ENCODE measurements around the gene CGB8.
"Not testable (repeated sequence)": the region's sequence is repeated elsewhere in the genome, so short reads cannot be mapped to it uniquely, and the experiment has no call there.

Gene CGB8

GRCh38 chr19:49029749-49030148, 19.2 kb downstream of the CGB8 start:
- DNase-seq = peak; percentile 71

DNA sequence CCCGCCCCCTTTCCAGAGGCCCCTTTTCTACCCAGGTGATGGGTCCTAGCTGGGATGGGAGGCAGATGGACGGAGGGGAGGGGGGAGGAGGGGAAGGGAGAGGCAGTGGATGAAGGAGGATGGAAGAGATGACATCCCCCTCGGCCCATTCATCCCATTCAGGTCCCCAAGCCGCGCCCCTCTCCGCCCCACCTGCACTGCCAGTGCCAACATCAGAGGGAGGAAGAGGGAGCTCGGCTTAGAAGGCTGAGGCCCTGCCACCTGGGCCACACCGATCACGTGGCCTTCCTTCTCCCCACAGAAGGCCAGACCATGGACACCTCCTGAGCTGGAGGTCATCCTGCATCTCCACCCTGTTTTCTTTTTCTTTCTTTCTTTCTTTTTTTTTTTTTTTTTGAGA, 20.2 kb downstream of the CGB8 start:
- not testable (repeated sequence) for DNase-seq

- peak; percentile 52 for DNase-seq
Observed at GRCh38 chr19:49025599-49025998, 23.3 kb downstream of the CGB8 start.

- not testable (repeated sequence) for DNase-seq
Observed at GRCh38 chr19:49025088-49025487, 23.8 kb downstream of the CGB8 start.

DNA sequence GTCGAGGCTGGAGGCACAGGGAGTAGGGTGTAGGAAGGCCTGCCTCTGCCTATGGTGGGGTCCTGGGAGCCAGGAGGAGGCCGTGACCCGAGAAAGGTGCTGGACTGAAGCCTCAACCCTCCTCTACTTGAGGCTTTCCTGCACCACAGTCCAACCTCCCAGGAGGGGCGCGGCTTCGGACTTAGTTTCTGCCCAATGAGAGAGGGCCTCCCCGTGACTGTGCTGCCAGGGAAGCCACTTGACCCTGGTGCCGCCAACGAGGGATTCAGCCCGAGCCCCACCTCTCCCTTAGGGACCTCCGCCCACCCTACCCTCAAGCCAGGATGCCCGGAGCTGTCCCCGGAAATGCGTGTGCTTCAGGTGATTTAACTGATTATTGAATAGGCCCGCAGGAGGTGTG, 24.7 kb downstream of the CGB8 start, which contains the start of gene CGB3:
TSS of gene CGB3 (minus strand) at position 101 of the 400 bp plus-strand sequence. CDS start 362 bp downstream, outside the sequence.
- DNase-seq = not testable (repeated sequence)

- DNase-seq = no peak
Observed at GRCh38 chr19:49022116-49022515, 26.8 kb downstream of the CGB8 start.

- peak; percentile 42 for DNase-seq
Observed at GRCh38 chr19:49020931-49021895, 27.7 kb downstream of the CGB8 start.

DNA sequence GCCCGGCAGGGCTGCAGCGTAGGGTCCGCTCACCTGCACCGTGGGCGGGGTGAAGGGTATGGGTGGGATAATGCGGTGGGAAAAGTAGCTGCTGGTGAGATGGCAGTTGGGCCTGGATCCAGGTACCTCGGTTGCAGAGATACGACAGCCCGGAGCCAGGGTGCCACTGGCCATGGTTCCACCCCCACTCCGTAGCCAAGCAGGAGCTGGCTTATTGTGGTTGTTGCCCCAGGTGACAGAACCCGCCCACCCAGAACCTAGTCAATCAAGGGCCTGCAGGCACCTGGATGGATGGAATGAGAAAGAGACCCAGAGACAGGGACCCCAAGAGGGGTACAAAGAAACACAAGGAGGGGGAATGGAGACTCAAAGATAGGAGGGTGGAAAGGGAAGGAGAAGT, 28.6 kb downstream of the CGB8 start:
- no peak for DNase-seq

- DNase-seq = peak; percentile 50
Observed at GRCh38 chr19:49019242-49019932, 29.5 kb downstream of the CGB8 start.

DNA sequence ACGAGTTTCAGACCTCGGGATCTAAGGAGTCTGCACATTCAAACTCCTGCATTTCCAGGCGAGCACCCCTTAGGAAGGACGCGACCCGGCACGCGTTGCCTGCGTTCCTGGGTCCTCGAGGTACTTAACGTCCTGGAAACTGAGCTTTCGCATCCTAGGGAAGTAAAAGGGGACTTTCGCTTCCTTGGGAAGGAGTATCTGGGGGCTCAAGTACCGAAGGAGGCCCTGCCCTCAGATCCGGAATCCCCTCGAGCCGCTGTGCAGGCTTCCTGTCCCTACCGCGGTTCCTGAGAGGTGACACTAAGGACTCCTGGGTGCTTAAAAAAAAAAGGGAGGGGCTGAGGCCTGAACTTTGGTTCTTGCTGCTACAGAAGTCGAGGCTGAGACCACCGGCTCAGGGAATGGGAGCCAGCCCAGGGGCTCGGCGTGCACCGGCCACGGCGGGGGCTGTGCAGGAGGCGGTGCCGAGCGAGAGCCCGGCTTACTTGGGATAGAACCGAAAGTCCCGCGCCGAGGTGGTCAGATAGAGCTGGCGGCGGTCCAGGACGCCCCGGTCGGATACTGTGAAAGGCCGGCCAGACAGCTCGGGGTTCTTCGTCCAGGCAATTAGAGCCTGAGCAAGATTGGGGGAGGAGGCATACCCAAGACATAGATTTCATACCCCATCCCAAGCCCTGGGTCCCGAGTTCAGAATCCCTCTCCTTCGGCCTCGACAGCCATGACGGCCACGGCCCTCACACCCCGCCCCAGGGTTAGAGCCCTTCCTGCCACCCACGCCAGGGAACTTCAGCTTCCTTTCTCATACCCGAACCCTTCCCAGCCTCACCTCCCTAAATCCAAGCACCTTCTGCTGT, 30.3 kb downstream of the CGB8 start:
- peak; percentile 14 for DNase-seq

GRCh38 chr19:49017666-49018351, 31.1 kb downstream of the CGB8 start:
- peak; percentile 78 for DNase-seq

GRCh38 chr19:49017041-49017665, 31.8 kb downstream of the CGB8 start, which contains the start of gene LHB:
TSS of gene LHB (minus strand) at chr19:49017091. CDS start at chr19:49017081, 10 bp downstream.
- no peak for DNase-seq

DNA sequence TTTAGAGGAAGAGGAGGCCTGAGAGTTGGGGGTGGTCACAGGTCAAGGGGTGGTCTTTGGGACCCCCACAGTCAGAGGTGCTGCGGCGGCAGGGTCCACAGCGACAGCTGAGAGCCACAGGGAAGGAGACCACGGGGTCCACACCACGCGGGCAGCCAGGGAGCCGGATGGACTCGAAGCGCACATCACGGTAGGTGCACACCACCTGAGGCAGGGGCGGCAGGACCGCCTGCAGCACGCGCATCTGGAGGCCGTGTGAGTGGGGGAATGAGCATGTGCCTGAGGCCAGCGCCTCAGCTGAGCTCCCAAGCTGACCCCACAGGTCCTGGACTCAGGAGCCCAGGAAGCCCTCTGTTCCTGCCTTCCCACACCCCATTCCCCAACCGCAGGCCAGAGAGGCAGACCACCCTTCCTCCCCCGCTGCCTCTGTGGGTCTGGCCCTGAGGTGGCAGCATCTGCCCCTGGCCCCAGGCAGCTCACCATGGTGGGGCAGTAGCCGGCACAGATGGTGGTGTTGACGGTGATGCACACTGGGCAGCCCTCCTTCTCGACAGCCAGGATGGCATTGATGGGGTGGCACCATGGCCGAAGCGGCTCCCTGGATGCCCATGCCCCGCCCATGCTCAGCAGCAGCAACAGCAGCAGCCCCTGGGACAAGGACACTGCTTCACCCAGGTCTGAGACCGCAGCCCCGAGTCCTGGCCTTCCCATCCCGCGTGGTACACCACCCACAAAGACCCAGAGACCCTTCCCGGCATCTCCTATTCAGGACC, 32.7 kb downstream of the CGB8 start:
- no peak for DNase-seq

GRCh38 chr19:49014870-49015255, 34.0 kb downstream of the CGB8 start:
- DNase-seq = no peak

DNA sequence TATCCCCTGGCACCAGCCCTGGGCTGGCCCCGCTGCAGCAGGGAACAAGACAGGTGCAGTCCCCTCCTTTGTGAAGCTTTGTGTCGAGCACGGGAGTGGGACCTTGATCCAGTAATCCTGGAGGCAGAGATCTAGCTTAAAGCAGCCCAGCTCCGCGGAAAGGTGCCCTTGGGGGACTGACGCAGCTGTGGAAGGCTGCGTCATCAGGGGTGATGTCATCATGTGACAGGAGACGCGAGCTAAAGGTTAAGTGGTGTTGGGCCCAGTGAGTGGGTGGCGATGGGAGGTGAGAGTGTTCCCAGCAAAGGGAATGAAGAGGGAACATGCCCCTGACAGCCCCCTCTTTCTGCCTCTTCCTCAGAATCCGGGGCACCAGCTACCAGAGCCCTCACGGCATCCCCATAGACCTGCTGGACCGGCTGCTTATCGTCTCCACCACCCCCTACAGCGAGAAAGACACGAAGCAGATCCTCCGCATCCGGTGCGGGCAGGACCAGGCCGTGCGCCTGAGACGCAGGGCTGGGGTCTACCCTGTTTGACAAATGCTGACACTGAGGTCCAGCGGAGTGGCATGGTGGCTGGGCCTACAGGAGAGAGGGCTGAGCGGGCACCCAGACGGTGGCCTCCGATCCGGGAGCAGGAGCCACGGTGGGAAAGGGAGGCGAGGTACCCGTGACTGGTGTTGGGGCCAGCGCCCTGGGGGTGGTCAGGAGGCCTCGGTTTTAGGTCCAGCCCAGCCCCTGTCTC, 34.6 kb downstream of the CGB8 start:
- DNase-seq = no peak

DNA sequence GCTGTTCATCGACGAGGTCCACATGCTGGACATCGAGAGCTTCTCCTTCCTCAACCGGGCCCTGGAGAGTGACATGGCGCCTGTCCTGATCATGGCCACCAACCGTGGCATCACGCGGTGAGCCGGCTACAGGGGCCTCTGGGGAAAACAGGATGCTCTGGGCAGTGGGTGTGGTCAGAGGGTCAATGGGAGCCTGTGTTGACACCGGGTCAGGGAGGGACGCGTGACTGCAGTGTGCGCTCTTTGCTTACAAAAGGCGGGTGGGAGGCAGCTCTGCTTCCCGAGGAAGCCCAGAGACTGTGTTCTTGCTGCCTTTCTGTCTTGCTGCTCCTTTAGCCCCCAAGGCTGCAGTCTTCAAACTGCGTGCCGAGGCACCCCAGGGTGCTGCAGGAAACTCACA, 37.7 kb downstream of the CGB8 start:
- DNase-seq = no peak

DNA sequence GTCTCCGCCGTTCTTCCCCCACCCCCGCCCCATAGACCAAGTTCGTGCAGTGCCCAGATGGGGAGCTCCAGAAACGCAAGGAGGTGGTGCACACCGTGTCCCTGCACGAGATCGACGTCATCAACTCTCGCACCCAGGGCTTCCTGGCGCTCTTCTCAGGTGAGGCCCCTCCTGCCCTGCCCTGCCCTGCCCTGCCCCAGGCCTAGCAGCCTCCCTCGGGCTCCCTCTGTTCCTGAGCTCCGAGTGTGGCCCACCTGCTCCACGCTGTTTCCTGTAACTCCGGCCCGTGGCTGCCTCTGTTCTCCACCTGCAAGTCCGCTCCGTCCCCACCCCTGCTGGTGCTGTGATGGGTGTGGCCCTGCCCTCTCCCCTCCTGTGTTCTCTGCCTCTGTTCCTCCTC, 38.5 kb downstream of the CGB8 start:
- DNase-seq = no peak

DNA sequence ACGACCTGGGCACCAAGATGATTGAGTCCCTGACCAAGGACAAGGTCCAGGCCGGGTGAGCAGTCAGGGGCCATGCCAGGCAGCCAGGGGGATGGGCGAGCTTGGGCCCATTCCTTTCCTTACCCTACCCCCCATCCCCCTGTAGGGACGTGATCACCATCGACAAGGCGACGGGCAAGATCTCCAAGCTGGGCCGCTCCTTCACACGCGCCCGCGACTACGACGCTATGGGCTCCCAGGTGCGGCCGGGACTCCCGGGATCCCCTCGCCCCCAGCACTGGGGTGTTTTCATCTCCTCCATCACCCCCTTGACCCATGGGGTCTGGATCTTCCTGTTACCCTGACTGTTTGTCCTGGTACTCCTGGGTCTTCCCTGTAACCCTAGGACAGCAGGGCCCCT, 39.1 kb downstream of the CGB8 start:
- DNase-seq = no peak

DNA sequence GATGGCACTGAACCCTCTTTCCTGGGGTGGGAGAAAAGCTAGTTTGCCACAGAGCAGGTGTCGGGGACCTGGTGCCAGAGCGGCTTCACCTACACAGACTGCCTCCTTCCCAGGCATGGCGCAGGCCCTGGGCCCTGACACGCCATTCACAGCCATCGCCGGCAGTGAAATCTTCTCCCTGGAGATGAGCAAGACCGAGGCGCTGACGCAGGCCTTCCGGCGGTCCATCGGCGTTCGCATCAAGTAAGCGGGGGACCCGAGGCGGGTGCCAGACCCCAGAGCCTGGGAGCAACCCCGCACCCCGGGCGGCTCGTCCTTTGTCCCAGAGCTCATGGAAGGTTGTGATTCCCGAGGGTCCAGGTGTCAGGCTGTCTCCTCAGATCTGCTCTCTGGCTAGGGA, 42.0 kb downstream of the CGB8 start:
- no peak for DNase-seq

DNA sequence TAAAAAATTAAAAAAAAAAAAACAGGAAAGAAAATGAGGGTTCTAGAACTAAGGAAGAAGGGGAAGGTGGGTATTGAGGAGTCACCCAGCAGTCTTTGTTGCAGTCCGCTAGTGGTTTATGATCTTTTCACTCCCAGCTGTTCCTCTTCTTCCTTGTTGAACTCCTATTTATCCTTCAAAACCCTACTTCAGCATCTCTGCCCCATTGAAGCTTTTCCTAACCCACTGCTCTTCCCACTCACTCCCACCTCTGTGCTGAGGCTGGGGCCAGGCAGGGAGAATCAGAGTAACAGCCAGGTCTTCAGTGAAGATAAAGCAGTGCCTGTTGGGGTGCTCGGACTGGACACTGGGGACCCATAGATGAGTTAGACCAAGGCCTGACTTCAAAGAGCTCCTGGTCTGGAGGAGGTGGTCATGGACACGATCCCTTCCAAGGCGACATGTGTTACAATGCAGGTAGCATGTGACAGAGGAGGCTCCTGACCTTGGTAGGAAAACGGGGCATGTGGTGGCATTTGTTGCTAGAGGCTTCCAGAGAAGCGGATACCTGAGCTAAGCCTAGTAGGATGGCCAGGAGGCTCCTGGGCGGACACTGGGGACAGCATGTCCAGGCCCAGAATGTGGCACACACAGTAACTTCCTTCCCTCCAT, 43.8 kb downstream of the CGB8 start:
- no peak for DNase-seq
